ENCODE measurements around the gene NXPH4.

DNA sequence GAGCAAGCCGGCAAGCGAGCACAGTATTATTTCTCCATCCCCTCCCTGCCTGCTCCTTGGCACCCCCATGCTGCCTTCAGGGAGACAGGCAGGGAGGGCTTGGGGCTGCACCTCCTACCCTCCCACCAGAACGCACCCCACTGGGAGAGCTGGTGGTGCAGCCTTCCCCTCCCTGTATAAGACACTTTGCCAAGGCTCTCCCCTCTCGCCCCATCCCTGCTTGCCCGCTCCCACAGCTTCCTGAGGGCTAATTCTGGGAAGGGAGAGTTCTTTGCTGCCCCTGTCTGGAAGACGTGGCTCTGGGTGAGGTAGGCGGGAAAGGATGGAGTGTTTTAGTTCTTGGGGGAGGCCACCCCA, 3.9 kb upstream of the NXPH4 start:
- TF ChIP-seq, protein P1, sequence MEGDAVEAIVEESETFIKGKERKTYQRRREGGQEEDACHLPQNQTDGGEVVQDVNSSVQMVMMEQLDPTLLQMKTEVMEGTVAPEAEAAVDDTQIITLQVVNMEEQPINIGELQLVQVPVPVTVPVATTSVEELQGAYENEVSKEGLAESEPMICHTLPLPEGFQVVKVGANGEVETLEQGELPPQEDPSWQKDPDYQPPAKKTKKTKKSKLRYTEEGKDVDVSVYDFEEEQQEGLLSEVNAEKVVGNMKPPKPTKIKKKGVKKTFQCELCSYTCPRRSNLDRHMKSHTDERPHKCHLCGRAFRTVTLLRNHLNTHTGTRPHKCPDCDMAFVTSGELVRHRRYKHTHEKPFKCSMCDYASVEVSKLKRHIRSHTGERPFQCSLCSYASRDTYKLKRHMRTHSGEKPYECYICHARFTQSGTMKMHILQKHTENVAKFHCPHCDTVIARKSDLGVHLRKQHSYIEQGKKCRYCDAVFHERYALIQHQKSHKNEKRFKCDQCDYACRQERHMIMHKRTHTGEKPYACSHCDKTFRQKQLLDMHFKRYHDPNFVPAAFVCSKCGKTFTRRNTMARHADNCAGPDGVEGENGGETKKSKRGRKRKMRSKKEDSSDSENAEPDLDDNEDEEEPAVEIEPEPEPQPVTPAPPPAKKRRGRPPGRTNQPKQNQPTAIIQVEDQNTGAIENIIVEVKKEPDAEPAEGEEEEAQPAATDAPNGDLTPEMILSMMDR (IDR thresholded peaks at IDR 0.05 in 2 of 3, conservative IDR thresholded peaks at IDR 0.05 in 1 of 3; ENCODE audit: borderline replicate concordance in 1 of 3, insufficient read depth in 1 of 3, low read depth in 2 of 3, low read length in 2 of 3), result no peak
- TF ChIP-seq, protein P2, sequence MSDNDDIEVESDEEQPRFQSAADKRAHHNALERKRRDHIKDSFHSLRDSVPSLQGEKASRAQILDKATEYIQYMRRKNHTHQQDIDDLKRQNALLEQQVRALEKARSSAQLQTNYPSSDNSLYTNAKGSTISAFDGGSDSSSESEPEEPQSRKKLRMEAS (IDR thresholded peaks at IDR 0.05), result no peak

Measured in HCT116 (cell line).